ENCODE results near the gene ACTR6.

DNA sequence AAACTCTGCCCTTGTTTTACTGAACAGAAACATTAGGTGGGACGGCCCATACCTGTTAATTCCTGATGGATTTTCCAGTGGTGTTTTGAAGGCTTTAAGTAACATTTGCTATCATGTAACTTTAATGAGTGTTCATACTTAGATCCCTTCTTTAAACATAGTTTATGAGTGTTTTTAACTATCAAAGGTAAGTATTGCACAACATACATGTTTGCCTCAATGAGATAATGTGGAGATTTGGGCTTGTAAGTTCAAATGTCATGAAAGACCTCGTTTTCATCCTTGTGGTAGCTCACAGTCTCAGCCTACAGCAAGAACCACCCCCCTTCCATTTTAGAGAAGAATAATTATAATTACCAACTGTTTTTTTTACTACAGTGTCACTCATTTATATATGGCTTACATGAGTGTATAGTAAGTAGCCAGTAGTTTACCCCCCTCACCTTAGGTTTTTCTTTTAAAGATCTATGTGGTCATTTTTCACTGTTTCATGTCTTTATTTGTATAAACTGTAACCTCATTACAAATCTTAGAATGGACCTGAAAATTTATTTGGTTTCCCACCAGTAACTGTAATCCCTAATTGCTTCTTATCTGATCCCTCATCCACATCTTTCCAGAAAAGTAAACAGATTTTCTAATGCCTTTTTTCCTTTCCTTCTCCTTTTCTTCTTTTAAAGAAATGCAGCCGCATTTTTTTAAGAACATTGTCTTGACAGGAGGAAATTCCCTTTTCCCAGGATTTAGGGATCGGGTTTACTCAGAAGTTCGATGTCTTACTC is 18.9 kb downstream of the ACTR6 start:
- TF ChIP-seq, protein P1, sequence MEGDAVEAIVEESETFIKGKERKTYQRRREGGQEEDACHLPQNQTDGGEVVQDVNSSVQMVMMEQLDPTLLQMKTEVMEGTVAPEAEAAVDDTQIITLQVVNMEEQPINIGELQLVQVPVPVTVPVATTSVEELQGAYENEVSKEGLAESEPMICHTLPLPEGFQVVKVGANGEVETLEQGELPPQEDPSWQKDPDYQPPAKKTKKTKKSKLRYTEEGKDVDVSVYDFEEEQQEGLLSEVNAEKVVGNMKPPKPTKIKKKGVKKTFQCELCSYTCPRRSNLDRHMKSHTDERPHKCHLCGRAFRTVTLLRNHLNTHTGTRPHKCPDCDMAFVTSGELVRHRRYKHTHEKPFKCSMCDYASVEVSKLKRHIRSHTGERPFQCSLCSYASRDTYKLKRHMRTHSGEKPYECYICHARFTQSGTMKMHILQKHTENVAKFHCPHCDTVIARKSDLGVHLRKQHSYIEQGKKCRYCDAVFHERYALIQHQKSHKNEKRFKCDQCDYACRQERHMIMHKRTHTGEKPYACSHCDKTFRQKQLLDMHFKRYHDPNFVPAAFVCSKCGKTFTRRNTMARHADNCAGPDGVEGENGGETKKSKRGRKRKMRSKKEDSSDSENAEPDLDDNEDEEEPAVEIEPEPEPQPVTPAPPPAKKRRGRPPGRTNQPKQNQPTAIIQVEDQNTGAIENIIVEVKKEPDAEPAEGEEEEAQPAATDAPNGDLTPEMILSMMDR (conservative IDR thresholded peaks at IDR 0.05; ENCODE audit: low read length): no peak
- TF ChIP-seq EZH2phosphoT487 (IDR thresholded peaks at IDR 0.05; ENCODE audit: borderline replicate concordance): no peak

Data from Loucy (cell line).